GM10266 (cell line): Measurements from ENCODE around the gene HEPACAM.

ENCODE experiments used
- DNase-seq: peaks from one replicate; pipeline ENCODE4 v3.0.0; 2012; ENCODE audit errors: extremely low spot score
- CTCF ChIP-seq: IDR thresholded peaks from 2 replicates; pipeline ENCODE4 v1.5.1; 2012; ENCODE audit warnings: mild to moderate bottlenecking, low read depth; ENCODE audit not compliant: control insufficient read depth, insufficient read depth; ENCODE audit errors: missing control alignments

Gene HEPACAM

GRCh38 chr11:124920356-124920755, 15.5 kb downstream of the HEPACAM start:
- TF ChIP-seq CTCF = no peak

GRCh38 chr11:124919898-124920297, 15.9 kb downstream of the HEPACAM start:
- no peak for TF ChIP-seq CTCF
- no peak for DNase-seq

More at GRCh38 chr11:124920356-124920755, 15.5 kb downstream of the HEPACAM start:
- no peak for DNase-seq

GRCh38 chr11:124918950-124919349, 16.9 kb downstream of the HEPACAM start, which contains the start of gene HEPN1:
TSS of gene HEPN1 (plus strand) at chr11:124919250.
- no peak for DNase-seq

GRCh38 chr11:124917115-124917637, 18.7 kb downstream of the HEPACAM start:
- no peak for TF ChIP-seq CTCF
- no peak for DNase-seq

More at GRCh38 chr11:124918950-124919349, 16.9 kb downstream of the HEPACAM start, which contains the start of gene HEPN1:
- no peak for TF ChIP-seq CTCF

- no peak for DNase-seq
- no peak for TF ChIP-seq CTCF
Measured at GRCh38 chr11:124916370-124916710, 19.5 kb downstream of the HEPACAM start.

GRCh38 chr11:124915541-124916369, 20.1 kb downstream of the HEPACAM start:
- TF ChIP-seq CTCF = no peak
- DNase-seq = no peak

GRCh38 chr11:124902616-124903015, 33.2 kb downstream of the HEPACAM start:
- no peak for DNase-seq
- no peak for TF ChIP-seq CTCF
